NB4 (cell line): ENCODE data around the gene CALD1.

Experiments
- DNase-seq: peaks from one replicate; pipeline ENCODE4 v3.0.0; 2010; ENCODE audit warnings: low read depth
- H3K4me3 ChIP-seq: one replicate; pipeline ENCODE4 v1.5.1; 2011; ENCODE audit warnings: mild to moderate bottlenecking, low read depth, low read length, moderate library complexity
- CTCF ChIP-seq: IDR thresholded peaks from one replicate; pipeline ENCODE4 v1.5.1; 2012; ENCODE audit warnings: low read depth, low read length
- MAX ChIP-seq: IDR thresholded peaks from 2 replicates; pipeline ENCODE4 v1.6.1; 2011; ENCODE audit warnings: low read depth, low read length
- MYC ChIP-seq: IDR thresholded peaks from 2 replicates; pipeline ENCODE4 v1.6.1; 2011; ENCODE audit warnings: low read depth, low read length
- POLR2A ChIP-seq: IDR thresholded peaks from 2 replicates; pipeline ENCODE4 v1.6.1; 2011; ENCODE audit warnings: mild to moderate bottlenecking; ENCODE audit not compliant: insufficient read length; ENCODE audit errors: extremely low read depth

Gene CALD1

GRCh38 chr7:134859783-134860182, 80.3 kb downstream of the CALD1 start:
- DNase-seq, result no peak
- H3K4me3 ChIP-seq, result no peak overlapping the region
- TF ChIP-seq CTCF, result no peak
- TF ChIP-seq POLR2A, result no peak
- TF ChIP-seq MYC, result no peak
- no peak for TF ChIP-seq MAX

- no peak for TF ChIP-seq MAX
- no peak for TF ChIP-seq CTCF
- no peak for TF ChIP-seq POLR2A
- no peak for TF ChIP-seq MYC
- DNase-seq, result no peak
- no peak overlapping the region for H3K4me3 ChIP-seq
These were observed 85.8 kb downstream of the CALD1 start for GRCh38 chr7:134865001-134865845.

- TF ChIP-seq MAX (no peak), CTCF (no peak), POLR2A (no peak), MYC (no peak)
- DNase-seq, result no peak
- no peak overlapping the region for H3K4me3 ChIP-seq
These were observed 87.2 kb downstream of the CALD1 start for GRCh38 chr7:134866617-134867016.

GRCh38 chr7:134870156-134870555, 90.7 kb downstream of the CALD1 start:
- TF ChIP-seq MAX, result no peak
- TF ChIP-seq MYC, result no peak
- no peak for TF ChIP-seq CTCF
- TF ChIP-seq POLR2A, result no peak
- no peak for DNase-seq
- H3K4me3 ChIP-seq, result no peak overlapping the region

GRCh38 chr7:134870781-134871180, 91.3 kb downstream of the CALD1 start:
- no peak for DNase-seq
- H3K4me3 ChIP-seq, result no peak overlapping the region
- TF ChIP-seq CTCF (no peak), MYC (no peak), POLR2A (no peak), MAX (no peak)
